KMS-11 (cell line): ENCODE measurements around the gene MDFIC2.

ENCODE experiments used
- H2AFZ ChIP-seq: fragments of 200-600 bp; sonication (generic); 2 replicates; pipeline ENCODE4 v1.6.1; 2016; ENCODE audit warnings: antibody characterized with exemption, mixed run types, low read depth
- H3K27ac ChIP-seq: fragments of 200-600 bp; sonication (generic); 2 replicates; pipeline ENCODE4 v1.6.1; 2016; ENCODE audit warnings: mild to moderate bottlenecking, mixed run types
- H3K27me3 ChIP-seq: fragments of 200-600 bp; sonication (generic); 2 replicates; pipeline ENCODE4 v1.6.1; 2017; ENCODE audit warnings: mild to moderate bottlenecking, low read depth, mixed run types, moderate library complexity; ENCODE audit not compliant: insufficient read depth
- H3K36me3 ChIP-seq: fragments of 200-600 bp; sonication (generic); 2 replicates; pipeline ENCODE4 v1.6.1; 2017; ENCODE audit warnings: mild to moderate bottlenecking, mixed run types; ENCODE audit not compliant: insufficient read depth
- H3K4me1 ChIP-seq: fragments of 200-600 bp; sonication (generic); 2 replicates; pipeline ENCODE4 v1.6.1; 2016; ENCODE audit warnings: mild to moderate bottlenecking, low read depth, mixed run types; ENCODE audit not compliant: poor library complexity, severe bottlenecking
- H3K4me2 ChIP-seq: fragments of 200-600 bp; sonication (generic); 2 replicates; pipeline ENCODE4 v1.7.0; 2016; ENCODE audit warnings: mild to moderate bottlenecking, mixed run types
- H3K4me3 ChIP-seq: fragments of 200-600 bp; sonication (generic); IDR thresholded peaks from 2 replicates; pipeline ENCODE4 v1.6.1; 2017; ENCODE audit warnings: low read depth, low read length, mixed read lengths; ENCODE audit not compliant: insufficient read depth
- H3K79me2 ChIP-seq: fragments of 200-600 bp; sonication (generic); 2 replicates; pipeline ENCODE4 v1.6.1; 2016; ENCODE audit warnings: low read depth, mixed run types; ENCODE audit not compliant: insufficient read depth
- H3K9ac ChIP-seq: fragments of 200-600 bp; sonication (generic); 2 replicates; pipeline ENCODE4 v1.6.1; 2016; ENCODE audit warnings: mild to moderate bottlenecking, mixed run types
- H4K20me1 ChIP-seq: fragments of 200-600 bp; sonication (generic); 2 replicates; pipeline ENCODE4 v1.6.1; 2016; ENCODE audit warnings: mild to moderate bottlenecking, mixed run types; ENCODE audit not compliant: insufficient read depth
- TF ChIP-seq, protein P1 (sequence below): fragments of 200-600 bp; sonication (generic); conservative IDR thresholded peaks from 2 replicates; pipeline ENCODE4 v1.6.1; 2017; ENCODE audit warnings: low read depth, mild to moderate bottlenecking, antibody characterized with exemption, low read length, moderate library complexity, mixed read lengths

Gene MDFIC2

DNA sequence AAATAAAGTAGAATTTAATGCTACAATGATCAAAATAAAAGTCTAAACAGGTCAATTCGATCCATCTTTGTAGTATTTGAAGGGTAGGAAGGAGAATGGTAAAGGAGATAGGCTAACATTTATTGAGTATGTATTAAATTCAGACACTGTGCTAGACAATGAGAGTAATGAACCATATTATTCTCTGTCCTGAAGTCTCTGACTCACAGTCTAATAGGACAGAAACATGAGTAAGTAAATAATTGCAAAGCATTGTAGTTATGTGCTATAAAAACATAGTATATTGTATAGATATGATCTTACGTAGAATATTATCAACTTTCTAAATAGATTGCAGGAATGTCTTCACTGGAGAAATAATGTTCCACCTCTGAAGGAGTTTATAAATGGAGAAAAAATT lies 64.5 kb downstream of the MDFIC2 start:
- Histone ChIP-seq H2AFZ (no peak overlapping the region), H3K4me1 (no peaks in the 10 kb centered on the region), H3K36me3 (no peaks in the 10 kb centered on the region), H3K4me2 (no peak overlapping the region), H3K4me3 (no peak overlapping the region), H3K9ac (no peak overlapping the region), H3K79me2 (no peaks in the 10 kb centered on the region), H4K20me1 (no peaks in the 10 kb centered on the region), H3K27ac (no peak overlapping the region), H3K27me3 (no peaks in the 10 kb centered on the region)
- TF ChIP-seq, protein P1, sequence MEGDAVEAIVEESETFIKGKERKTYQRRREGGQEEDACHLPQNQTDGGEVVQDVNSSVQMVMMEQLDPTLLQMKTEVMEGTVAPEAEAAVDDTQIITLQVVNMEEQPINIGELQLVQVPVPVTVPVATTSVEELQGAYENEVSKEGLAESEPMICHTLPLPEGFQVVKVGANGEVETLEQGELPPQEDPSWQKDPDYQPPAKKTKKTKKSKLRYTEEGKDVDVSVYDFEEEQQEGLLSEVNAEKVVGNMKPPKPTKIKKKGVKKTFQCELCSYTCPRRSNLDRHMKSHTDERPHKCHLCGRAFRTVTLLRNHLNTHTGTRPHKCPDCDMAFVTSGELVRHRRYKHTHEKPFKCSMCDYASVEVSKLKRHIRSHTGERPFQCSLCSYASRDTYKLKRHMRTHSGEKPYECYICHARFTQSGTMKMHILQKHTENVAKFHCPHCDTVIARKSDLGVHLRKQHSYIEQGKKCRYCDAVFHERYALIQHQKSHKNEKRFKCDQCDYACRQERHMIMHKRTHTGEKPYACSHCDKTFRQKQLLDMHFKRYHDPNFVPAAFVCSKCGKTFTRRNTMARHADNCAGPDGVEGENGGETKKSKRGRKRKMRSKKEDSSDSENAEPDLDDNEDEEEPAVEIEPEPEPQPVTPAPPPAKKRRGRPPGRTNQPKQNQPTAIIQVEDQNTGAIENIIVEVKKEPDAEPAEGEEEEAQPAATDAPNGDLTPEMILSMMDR: no peak

DNA sequence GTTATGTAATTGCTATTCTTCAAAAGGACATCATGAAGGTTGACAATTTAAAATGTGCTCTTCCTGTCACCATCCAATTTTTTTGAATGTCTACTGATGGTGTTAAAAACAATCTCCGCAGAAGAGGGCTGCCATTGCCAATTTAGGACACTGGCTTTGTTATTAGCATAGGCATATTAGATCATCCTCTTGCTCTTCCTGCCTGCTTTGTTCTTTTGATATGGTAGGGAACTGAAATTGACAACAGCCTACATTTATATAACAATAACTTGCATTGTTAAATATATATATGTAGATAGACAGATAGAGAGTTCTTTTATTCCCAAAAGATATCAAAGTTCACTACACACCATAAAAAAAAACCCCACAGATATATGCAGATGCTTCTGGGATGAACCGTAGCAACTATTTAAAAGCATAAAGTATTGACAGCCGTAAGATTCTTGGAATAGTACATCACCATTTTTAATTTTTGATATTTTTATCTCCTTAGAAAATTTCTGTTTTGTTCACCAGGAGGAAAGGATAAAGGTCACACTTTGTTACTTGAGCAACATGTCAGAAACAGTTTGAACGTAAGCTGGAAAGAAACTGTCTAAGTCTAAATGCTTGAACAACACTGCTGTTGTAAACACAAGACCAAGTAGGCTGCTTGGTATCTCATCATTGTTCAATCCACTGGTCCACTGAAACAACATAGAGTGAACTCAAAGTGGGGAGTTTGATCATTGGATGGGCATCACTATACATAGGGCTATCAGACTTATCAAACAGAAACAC lies 66.5 kb downstream of the MDFIC2 start:
- Histone ChIP-seq H3K27me3 (no peaks in the 10 kb centered on the region), H3K27ac (no peak overlapping the region), H3K9ac (no peak overlapping the region), H3K4me2 (no peak overlapping the region), H3K4me3 (no peak overlapping the region), H3K4me1 (no peaks in the 10 kb centered on the region), H3K36me3 (no peaks in the 10 kb centered on the region), H4K20me1 (no peaks in the 10 kb centered on the region), H3K79me2 (no peaks in the 10 kb centered on the region), H2AFZ (no peak overlapping the region)
- TF ChIP-seq, protein P1: no peak

GRCh38 chr3:70244422-70244821 lies 68.0 kb downstream of the MDFIC2 start:
- no peaks in the 10 kb centered on the region for H3K4me1 ChIP-seq
- no peak overlapping the region for H3K27ac ChIP-seq
- H3K4me3 ChIP-seq: no peak overlapping the region
- TF ChIP-seq, protein P1: no peak
- no peaks in the 10 kb centered on the region for H3K36me3 ChIP-seq
- no peaks in the 10 kb centered on the region for H3K27me3 ChIP-seq
- H3K4me2 ChIP-seq: no peak overlapping the region
- H2AFZ ChIP-seq: no peak overlapping the region
- H3K79me2 ChIP-seq: no peaks in the 10 kb centered on the region
- no peak overlapping the region for H3K9ac ChIP-seq
- no peaks in the 10 kb centered on the region for H4K20me1 ChIP-seq

- Histone ChIP-seq H3K27ac (no peak overlapping the region), H3K36me3 (no peaks in the 10 kb centered on the region), H3K27me3 (no peaks in the 10 kb centered on the region), H3K79me2 (no peaks in the 10 kb centered on the region), H3K4me3 (no peak overlapping the region), H3K4me2 (no peak overlapping the region), H3K4me1 (no peaks in the 10 kb centered on the region), H2AFZ (no peak overlapping the region), H3K9ac (no peak overlapping the region), H4K20me1 (no peaks in the 10 kb centered on the region)
- TF ChIP-seq, protein P1: no peak
These were observed 70.0 kb downstream of the MDFIC2 start for GRCh38 chr3:70242297-70242882.
